Mammary epithelial cell (primary cell): ENCODE data around the gene ANKRD34A.

Source experiments
- EZH2 ChIP-seq: IDR thresholded peaks from 2 replicates; pipeline ENCODE4 v1.6.1; 2012; ENCODE audit warnings: low read length, inconsistent platforms, borderline replicate concordance
- TF ChIP-seq, protein P1 (sequence below), 2 donors: IDR thresholded peaks in 1 of 2; conservative IDR thresholded peaks in 1 of 2; 2 replicates each; pipeline ENCODE4 v1.5.1; 2011 to 2012; ENCODE audit warnings: inconsistent platforms in 2 of 2, low read length in 2 of 2, mild to moderate bottlenecking in 2 of 2, control low read depth in 1 of 2, low read depth in 1 of 2; ENCODE audit not compliant: insufficient read depth in 1 of 2; ENCODE audit errors: extremely low read depth in 1 of 2

DNA sequence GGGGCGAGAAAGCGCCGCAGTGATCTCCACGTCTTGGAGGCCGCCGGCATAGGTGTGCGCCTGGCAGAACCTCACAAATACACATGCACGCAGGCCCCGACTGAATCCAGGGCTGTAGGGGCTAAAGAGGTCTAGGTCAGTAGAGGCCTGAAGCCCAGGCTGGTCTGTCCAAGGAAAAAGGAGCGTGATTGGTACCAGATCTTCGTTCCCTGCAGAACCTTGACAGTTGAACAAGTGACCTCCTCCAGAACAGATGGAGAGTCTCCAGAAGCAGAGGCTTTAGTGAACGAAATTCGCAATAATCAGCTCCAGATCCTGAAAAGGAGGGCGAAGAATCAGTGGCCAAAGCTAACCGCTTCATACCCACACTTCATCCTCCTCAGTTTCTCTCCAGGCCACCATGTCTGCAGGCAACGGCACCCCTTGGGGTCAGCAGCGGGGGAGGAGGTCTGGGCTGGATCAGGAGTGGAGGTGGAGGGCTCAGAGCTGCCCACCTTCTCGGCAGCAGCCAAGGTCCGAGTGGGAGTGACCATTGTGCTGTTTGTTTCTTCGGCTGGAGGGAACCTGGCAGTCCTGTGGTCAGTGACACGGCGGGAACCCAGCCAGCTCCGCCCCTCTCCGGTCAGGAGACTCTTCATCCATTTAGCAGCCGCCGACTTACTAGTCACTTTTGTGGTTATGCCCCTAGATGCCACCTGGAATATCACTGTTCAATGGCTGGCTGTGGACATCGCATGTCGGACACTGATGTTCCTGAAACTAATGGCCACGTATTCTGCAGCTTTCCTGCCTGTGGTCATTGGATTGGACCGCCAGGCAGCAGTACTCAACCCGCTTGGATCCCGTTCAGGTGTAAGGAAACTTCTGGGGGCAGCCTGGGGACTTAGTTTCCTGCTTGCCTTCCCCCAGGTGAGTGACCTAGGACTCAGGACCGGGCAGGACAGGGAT is 45.1 kb downstream of the ANKRD34A start:
- TF ChIP-seq, protein P1, sequence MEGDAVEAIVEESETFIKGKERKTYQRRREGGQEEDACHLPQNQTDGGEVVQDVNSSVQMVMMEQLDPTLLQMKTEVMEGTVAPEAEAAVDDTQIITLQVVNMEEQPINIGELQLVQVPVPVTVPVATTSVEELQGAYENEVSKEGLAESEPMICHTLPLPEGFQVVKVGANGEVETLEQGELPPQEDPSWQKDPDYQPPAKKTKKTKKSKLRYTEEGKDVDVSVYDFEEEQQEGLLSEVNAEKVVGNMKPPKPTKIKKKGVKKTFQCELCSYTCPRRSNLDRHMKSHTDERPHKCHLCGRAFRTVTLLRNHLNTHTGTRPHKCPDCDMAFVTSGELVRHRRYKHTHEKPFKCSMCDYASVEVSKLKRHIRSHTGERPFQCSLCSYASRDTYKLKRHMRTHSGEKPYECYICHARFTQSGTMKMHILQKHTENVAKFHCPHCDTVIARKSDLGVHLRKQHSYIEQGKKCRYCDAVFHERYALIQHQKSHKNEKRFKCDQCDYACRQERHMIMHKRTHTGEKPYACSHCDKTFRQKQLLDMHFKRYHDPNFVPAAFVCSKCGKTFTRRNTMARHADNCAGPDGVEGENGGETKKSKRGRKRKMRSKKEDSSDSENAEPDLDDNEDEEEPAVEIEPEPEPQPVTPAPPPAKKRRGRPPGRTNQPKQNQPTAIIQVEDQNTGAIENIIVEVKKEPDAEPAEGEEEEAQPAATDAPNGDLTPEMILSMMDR (conservative IDR thresholded peaks at IDR 0.05 in 1 of 2, IDR thresholded peaks at IDR 0.05 in 1 of 2; ENCODE audit: extremely low read depth in 1 of 2, insufficient read depth in 1 of 2, low read depth in 1 of 2, low read length in 2 of 2), result no peak
- no peak for TF ChIP-seq EZH2
